Activated CD8-positive, alpha-beta memory T cell treated with anti-CD3 and anti-CD28 coated beads for 4 hours (primary cell): ENCODE measurements around the gene KIAA1328.
"Not testable (repeated sequence)": the region's sequence is repeated elsewhere in the genome, so short reads cannot be mapped to it uniquely, and the experiment has no call there.

Experiments used
- DNase-seq, 2 donors: peaks; one replicate each; pipeline ENCODE4 v3.0.0-alpha.2; 2020; ENCODE audit warnings: low read depth in 2 of 2

The KIAA1328 gene

DNA sequence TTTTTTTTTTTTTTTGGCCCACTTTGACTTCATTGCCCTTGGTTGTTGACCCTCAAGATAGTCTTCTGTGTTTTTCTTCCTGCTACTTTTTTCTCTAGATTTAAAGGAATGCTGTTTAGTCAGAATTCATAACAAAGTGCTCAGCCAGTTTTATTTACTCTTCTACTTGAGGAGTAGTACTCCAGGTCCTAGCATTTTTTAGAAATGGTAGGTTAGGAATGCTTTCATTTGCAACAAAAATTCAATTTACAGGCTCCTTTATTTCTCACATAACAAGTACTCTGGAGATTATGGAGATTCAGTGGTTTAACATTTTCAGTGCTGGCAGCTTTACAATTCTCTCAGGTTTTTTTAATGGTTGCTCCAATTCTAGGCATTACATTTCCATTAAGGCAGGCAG, 58.2 kb downstream of the KIAA1328 start:
- DNase-seq, result no peak

DNA sequence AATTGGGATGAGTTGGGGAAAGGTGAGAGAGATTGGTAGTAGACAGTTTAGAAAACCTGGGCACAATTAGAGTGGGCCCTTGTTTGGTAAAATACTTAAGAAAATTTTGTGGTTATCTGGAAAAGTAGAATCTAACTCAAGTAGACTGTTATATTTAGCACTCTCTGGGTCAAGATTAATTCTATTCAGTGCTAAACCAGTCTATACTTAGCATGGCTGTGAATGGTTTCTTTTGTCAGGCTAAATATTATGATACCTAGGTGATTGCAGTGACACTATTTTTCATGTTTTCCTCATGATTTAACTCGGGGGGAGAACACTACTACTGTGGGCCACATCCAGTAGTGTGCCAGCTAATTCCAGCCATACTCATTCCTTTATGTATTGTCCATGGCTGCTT, 58.9 kb downstream of the KIAA1328 start:
- DNase-seq, result no peak

GRCh38 chr18:36888778-36889177, 59.9 kb downstream of the KIAA1328 start:
- DNase-seq, result no peak

GRCh38 chr18:36889321-36889720, 60.4 kb downstream of the KIAA1328 start:
- no peak for DNase-seq

- DNase-seq, result no peak
Measured at GRCh38 chr18:36889742-36890141, 60.8 kb downstream of the KIAA1328 start.

- no peak for DNase-seq
Measured at GRCh38 chr18:36890598-36890997, 61.7 kb downstream of the KIAA1328 start.

- no peak for DNase-seq
Measured at GRCh38 chr18:36893227-36893626, 64.3 kb downstream of the KIAA1328 start.

GRCh38 chr18:36895606-36896005, 66.7 kb downstream of the KIAA1328 start:
- DNase-seq, result no peak

DNA sequence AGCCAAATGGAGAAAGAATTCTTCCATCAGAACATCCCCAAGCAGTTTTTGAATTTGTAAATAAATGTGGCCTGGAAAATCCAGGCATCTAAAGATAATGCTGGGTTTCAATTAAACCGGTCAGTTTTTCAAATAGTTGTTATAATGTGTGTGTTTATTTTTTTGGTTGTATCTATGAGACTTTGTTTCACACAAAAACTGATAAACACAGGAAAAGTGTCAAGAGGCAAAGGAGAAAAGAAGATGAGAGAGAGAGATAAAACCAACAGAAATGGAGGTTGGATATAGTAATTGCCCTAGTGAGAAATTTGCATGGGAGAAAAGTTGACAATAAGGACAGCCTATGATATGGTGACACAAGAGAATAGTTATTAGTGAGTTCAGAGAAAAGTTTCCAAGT, 68.3 kb downstream of the KIAA1328 start:
- DNase-seq, result no peak

DNA sequence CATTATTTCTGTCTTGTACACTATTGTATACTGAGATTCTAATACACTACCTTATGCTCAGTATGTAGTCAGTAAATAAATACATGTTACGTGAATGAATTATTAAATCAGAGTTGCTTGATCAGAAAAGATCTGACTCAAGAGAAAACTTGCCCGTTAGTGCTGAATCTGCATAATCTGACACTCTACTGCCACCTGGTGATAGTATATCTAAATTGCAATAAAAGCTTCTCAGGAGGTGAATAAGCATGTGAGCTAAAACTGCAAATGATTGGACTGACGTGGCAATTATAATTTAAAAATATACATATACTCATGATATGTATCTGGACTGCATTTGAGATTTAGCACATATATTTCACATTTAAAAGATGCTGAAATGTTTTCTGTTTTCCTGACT, 70.4 kb downstream of the KIAA1328 start:
- no peak for DNase-seq

- no peak for DNase-seq
Measured at GRCh38 chr18:36900466-36900865, 71.5 kb downstream of the KIAA1328 start.

- no peak for DNase-seq
Measured at GRCh38 chr18:36901277-36901701, 72.4 kb downstream of the KIAA1328 start.

GRCh38 chr18:36903215-36903928, 74.4 kb downstream of the KIAA1328 start:
- DNase-seq, result no peak

DNA sequence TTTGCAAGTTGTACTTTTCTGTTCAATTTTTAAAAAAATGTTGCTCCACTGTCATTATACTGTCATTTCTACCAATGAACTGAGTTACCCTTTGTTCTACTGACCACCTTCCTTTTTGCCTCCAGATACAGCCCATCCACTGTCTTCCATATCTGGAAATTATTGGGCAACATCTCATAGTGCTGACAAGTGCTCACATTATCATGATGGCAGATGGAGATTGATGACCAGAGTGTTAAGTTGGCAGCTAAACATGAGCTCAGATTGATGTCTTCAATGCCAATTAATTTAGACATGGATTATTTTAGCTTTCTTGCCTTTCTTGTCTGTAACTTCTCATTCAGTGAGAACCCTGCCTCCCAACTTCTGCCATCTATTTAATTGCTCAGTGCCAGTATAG, 76.6 kb downstream of the KIAA1328 start:
- DNase-seq, result no peak

DNA sequence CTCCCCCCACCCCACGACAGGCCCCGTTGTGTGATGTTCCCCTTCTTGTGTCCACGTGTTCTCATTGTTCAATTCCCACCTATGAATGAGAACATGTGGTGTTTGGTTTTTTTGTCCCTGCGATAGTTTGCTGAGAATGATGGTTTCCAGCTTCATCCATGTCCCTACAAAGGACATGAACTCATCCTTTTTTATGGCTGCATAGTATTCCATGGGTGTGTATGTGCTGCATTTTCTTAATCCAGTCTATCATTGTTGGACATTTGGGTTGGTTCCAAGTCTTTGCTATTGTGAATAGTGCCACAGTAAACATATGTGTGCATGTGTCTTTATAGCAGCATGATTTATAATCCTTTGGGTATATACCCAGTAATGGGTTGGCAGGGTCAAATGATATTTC, 80.4 kb downstream of the KIAA1328 start:
- DNase-seq, result not testable (repeated sequence)

GRCh38 chr18:36912887-36913286, 84.0 kb downstream of the KIAA1328 start:
- no peak for DNase-seq

DNA sequence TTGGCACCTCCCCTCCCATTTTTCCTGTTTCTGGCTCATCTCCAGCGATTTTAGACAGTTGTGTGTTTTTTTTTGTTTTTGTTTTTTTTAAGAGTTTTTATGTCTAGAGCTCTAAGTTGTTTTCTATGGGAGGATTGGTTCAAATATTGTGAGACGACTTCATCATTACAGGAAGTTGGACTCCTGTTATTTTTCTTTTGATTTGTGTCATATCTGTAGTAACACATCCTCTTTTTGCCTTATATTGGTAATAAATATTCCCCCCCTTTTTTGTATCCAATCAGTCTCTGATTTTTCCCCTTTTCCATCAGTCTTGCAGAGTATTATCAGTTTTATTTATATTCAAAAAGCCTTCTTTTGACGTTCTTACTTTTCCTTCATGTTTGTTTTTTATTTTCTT, 89.0 kb downstream of the KIAA1328 start:
- no peak for DNase-seq

- DNase-seq, result no peak
Measured at GRCh38 chr18:36929601-36930000, 100.7 kb downstream of the KIAA1328 start.

- DNase-seq, result no peak
Measured at GRCh38 chr18:36931106-36931505, 102.2 kb downstream of the KIAA1328 start.

DNA sequence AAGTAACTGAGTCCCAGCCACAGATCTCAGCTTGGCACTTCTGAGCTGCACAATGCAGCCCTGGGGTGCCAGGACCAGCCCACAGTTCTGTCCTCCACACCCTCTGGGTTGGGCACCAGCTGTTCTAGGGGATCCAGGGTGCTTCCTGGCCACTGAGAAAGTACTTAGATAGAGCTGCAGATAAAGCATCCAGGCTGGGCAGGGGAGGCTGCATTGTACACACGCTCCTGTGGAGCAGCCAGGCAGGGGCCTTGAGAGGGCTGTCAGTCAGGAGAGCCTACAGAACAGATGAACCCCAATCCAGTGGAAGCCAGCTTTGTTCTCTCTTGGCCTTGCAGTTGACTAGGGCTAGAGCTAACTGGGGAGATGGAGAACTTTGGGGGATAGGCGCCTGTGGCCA, 104.6 kb downstream of the KIAA1328 start:
- DNase-seq, result no peak

DNA sequence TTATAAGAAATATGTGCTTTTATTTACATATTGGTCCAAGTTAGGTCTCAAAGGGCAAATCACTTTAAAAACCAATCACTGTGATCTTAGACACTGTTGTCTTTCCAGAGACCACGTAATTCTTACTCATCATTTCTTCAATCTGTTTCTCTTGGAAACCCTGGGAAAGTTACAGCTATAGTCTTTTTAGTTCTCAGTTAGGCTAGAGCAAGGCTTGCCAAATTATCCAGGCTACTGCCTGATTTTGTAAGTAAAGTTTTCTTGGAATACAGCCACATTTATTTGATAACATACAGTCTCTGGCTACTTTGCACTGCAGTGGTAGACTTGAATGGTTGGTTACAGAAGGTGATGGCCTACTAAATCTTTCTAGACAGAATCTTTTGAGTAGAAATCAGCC, 106.0 kb downstream of the KIAA1328 start:
- no peak for DNase-seq

DNA sequence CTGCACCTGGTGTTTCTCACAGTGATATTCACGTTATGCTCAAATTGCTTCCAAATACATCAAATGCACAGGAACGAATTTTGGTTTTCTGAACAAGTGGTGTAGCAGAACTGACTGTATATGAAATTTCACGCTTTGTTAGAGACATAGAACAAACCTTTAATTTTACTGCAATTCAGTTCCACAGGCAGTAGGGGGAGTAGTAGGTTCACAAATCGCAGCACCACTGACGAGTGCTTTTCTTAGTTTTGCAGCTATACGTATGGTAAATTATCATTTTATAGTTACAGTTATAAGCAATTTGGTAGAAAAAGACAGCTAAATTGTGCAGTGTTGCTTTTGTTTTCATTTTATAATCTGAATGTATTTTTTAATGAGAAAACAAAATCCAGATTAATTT, 113.3 kb downstream of the KIAA1328 start:
- DNase-seq, result no peak

GRCh38 chr18:36947820-36948348, 119.0 kb downstream of the KIAA1328 start:
- DNase-seq, result no peak

DNA sequence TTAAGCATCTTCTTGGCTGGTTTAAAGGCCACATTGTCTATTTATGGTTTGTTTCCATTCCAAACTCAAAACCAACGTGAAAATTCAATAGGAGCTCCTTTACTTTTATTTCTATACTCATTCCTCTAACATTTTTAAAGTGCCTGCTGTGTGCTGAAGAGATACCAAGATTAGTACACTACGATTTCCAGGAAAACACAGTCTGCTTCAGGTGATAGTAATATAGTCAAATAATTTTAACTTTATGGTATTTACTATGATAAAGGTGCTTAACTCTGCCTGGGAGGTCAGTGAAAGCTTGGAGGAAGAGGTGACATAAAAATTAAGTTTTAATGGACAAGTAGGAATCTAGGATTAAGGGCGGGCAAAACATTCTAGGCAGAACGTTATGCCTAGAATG, 121.4 kb downstream of the KIAA1328 start:
- no peak for DNase-seq
